Measurements from ENCODE around the gene DTWD2.
"Not testable (repeated sequence)": the region's sequence is repeated elsewhere in the genome, so short reads cannot be mapped to it uniquely, and the experiment has no call there.

Gene DTWD2

DNA sequence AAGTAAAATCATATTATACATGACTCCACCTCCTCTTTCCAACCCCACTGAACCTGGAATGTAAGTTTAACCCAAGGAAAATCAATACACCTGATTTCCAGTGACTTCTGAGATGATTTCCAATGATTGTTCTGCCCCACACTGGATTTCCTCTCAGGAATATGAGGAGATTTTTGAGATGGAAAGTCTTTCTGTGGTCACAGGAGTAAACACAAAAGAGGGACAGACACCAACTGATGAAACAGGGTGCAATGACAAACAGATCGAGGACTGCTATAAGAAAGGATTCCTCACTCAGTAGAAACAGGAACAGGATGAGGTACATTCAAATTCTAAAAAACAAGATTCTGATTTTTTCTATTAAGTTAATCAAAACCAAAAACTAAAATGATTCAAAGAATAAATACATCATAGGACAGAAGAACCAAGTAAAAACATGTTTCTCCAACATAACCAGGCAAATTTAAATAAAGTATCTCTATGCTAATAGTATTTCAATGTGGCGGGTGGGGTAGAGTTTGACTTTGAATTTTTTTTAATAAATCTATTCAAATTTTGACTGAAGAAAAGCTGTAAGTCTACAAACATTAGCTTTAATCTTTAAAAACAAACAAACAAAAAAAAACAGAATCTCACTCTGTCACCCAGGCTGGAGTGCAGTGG, 42.1 kb downstream of the DTWD2 start:
- DNase-seq = no peak

DNA sequence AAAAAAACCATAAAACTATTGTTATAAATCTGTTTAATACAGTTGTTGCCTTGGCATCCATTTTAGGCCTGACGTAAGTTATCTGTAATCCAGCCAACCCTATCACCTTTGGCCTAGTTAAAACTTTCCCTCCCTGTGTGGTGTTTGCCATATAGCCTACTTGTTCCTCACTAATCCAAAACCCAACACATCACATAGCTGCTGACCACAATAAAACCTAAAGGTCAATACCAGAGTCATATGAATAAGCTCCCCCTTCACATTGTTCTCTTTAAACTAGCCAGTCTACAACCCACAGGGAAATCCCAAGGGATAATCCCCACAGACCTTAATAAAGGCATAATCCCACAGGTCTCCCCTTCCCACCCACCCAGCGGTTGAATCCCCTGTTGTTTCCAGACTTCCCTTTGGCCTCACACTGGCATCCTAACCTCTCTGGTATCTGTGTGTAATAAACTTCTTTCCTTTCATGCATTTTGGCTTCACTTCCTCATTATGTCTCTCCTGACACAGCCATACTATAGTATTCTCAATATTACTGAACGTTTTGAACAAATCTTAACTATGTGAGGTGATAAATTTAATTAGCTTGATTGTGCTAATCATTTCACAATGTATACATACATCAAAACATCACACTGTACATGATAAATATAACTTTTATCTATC, 50.8 kb downstream of the DTWD2 start:
- DNase-seq = no peak

DNA sequence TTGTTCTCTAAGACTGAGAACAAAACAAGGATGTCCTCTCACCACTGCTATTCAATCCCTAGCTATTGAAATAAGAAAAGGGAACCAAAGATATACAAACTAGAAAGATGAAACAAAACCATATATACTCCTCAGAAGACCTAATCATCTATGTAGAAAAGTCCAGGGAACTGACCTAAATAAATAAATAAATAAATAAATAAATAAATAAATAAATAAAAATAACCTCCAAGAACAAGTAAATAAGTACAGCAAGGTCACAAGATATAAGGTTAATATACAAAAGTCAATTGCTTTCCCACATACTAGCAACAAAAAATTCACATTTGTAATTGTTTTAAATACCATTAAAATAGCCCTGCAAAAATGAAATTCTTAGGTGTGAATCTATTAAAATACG, 54.6 kb downstream of the DTWD2 start:
- no peak for DNase-seq

DNA sequence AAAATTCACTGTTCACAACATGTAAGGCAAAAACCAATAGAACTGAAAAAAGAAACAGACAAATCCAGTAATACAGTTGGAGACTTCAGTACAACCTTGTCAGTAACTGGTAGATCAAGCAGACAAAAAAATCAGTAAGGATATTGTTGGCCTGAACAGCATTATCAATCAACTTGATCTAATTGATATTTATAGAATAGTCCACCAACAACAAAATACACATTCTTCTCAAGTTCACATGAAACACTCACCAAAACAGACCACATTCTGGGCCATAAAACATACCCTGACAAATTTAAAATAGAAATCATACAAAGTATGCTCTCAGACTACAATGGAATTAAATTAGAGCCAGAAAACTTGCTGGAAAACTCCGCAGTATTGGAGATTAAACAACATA, 56.8 kb downstream of the DTWD2 start:
- no peak for DNase-seq

DNA sequence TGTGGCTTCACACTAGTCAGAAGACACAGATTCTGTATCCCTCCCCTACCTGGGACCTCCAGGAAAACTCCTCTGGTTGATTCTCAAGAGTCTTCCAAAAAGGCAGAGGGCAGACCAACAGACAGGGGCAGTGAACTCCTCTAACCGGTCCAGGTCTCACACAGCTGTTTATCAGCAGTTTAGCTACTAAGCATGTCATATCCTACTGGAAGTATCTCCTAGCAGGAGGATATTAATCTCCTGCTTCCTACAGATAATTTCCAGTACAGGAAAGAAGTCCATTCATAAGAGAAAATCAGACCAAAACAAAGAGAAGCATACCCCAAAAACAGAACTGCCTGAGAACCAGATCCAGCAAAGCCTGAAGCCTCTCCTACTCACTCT, 64.3 kb downstream of the DTWD2 start:
- DNase-seq = no peak

DNA sequence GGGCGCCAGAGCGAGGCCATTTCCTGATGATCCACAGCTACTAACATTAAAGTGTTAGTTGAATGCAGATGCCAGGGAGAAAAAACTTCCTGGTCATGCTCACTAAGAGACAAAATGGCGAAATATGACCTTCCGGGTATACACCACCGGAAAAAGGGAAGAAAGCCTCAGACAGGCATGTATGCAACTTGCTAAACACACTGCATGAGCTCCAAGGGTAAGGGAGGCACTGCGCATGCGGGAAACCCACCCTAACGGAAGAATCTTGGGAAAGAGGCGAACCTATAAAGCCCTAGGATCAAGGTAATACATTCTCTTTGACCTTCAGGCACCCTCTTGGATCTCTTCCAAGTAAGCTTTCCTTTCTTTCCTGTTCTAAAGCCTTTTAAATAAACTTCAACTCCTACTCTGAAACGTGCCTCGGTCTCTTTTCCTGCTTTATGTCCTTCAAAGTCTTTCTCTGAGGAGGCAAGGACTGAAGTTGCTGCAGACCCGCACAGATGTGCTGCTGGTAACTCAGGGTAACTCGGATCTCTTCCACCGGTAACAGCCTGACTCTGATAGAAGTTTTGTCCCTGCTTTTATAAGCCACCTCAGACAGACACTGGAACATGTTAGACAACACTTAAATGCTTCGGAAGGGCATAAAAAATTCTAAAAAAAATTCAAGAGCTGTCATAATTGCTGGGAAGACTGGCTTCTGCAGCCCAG, 64.9 kb downstream of the DTWD2 start:
- DNase-seq = no peak

DNA sequence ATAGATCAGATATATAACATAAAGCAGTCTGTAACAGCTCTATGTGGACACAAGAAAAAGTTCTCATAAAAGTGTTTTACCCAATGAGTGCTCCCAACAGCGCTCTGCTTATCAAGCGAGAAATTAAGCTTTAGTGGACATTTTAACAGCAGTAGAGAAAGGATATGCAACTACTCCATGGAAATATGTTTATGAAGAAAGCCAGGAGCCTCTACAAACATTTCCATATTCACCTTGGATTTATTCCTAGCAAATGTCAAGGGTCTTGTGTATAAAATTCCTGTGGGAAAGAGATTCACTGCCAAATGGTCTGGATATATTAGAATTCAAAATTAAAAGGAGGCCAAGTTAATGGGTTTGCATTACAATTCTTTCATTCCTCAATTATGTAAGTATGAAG, 66.5 kb downstream of the DTWD2 start:
- DNase-seq = no peak

DNA sequence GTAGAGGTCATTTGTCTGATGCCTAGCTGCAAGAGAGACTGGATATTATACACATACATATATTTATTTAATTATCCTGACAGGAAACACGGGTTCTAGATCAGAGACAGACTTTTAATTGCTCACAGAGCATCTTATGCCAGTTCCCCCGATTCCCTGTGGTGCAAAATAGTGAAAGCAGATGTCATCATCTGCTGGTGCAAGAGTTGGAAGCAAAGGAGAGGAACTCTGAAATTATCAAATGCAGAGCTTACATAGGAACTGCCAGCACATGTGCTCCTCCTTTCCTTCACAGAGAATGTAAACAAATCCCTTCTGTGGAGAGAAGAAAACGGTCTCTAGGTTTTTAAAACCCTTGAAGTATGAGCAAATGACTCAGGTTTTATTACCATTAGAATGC, 69.3 kb downstream of the DTWD2 start:
- no peak for DNase-seq

DNA sequence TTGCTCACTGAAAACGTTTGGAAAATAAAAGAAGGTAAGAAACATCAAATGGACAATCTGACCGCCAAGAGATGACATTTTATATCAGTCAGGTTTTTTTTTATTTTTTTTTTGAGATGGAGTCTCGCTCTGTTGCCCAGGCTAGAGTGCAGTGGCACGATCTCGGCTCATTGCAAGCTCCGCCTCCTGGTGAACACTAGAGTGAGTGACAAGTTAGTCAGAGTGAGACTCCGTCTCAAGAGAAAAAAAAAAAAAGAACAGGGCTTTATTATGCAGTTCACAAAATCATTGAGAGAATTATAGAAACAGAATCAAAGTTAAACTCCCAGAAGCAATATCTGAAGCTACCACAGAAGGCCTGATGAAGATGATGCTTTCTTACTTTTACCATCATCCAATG, 70.1 kb downstream of the DTWD2 start:
- no peak for DNase-seq

DNA sequence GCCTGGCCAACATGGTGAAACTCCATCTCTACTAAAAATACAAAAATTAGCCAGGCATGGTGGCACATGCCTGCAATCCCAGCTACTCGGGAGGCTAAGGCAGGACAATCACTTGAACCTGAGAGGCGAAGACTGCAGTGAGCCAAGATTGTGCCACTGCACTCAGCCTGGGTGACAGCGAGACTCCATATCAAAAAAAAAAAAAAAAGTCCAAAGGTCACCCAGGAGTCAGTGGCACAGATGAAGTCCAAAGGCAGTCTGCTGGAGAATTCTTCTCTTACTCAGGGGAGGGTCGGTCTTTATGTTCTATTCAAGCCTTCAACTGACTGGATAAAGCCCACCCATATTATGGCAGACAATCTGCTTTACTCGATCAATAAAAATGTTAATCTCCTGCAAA, 80.8 kb downstream of the DTWD2 start:
- not testable (repeated sequence) for DNase-seq

DNA sequence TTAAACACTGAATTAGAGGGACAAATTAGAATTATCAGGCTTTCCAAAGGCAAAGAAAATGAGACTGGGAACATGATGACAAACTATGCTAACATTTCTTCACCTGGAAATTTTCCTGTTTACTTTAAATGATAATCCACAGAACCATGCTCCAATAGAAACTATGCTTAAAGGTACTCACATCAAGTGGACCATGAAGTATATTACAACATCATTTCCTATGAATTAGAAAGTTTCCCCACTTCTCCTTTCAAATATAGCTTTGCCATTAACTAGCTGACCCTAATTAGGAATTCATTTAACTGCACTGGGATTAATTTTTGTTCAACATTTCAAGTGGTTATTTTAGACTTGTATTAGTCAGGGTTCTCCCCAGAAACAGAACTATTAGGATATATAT, 81.4 kb downstream of the DTWD2 start:
- no peak for DNase-seq

DNA sequence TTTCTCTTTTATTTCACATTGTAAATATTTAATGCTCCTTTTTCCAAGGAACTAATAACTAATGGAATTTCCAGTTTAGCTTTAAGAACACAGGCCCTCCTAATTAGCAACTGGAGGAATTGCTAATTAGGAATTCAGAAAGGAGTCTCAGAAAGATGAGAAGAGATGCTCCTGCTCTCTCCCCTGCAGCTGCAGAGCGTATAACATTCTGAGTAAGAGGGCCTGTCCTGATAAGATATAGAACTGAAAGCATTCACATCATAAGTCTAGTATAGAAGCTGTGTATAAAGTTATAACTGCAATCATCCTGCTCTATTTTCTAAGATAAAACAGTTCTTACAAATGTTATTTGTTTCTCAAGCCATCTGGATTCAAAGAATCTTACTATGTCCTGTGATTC, 83.2 kb downstream of the DTWD2 start:
- DNase-seq = no peak

DNA sequence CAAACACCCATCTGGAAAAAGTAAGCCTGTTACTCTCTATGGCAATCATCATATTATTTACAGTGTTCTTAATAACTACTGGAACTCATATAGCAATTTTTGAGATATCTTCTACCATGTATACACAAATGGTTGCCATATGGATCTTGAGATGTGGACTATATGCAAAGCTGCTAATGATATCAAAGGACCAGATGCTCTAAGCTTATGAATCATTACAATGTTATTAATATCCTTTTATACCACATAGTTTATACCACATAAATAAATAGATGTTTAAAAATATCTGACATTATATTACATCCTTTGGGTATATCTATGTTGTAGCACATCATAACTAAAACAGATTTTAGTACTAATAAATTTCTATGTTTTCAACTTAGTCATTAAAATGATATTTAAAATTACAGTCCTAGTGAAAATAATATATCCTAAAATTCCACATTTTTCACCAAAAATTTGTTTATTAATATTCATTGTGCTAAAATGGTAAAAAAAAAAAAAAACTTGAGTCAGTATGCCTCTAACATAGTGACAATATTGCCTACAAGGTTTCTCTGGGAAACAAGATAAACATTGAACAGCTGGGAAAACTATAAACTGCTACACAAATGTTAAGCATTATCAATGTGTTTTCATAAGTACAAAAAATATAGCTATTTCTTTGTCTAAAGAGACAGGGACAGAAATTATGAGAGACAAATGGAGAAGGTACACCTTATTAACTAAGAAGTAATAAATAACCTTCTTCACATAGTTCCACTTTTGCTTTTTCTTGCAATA, 85.5 kb downstream of the DTWD2 start:
- no peak for DNase-seq

DNA sequence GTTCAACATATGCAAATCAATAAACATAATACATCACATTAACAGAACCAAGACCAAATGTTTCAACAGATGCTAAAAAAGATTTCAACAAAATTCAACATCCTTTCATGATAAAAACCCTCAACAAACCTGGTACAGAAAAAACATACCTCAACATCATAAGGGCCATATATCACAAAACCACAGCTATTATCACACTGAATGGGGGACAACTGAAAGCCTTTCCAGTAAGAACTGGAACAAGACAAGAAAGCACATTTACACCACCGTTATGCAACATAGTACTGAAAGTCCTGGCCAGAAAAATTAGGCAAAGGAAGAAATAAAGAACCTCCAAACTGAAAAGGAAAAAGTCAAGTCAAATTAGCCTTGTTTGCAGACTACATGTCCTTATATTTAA, 93.6 kb downstream of the DTWD2 start:
- no peak for DNase-seq

DNA sequence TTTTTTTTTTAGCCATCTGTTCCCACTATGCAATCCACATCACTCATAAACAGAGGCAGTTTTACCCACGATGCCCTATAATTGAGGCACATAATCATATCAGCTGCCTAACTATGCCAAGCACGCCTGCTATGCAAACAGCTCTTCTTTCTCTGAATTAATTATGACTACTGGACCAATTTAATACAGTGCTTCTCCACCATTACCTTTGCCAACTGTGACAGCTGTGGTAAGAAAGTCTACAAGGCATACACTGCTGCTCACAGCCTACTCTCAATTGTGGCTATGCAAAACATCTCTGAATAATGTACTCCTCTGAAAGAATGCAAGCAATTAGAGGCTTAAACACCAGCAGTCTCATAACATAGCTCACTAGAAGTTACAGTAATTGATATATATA, 97.1 kb downstream of the DTWD2 start:
- DNase-seq = no peak

DNA sequence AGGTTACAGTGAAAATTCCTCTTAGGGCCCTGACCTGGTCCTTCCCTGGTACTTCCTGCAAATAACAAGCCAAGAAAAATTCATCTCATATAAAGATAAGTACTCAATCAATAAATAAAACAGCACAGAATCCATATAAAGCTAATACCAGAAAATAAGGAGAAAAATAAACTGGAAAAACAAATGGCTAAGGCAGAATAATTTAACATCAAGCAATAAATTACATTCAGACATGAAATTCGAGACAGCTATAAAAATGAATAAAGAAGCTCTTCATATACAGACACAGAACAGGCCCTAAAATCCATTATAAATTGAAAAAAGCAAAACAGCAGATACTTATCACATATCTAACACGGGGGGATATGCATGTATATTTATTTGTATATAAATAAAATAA, 99.2 kb downstream of the DTWD2 start:
- DNase-seq = no peak

DNA sequence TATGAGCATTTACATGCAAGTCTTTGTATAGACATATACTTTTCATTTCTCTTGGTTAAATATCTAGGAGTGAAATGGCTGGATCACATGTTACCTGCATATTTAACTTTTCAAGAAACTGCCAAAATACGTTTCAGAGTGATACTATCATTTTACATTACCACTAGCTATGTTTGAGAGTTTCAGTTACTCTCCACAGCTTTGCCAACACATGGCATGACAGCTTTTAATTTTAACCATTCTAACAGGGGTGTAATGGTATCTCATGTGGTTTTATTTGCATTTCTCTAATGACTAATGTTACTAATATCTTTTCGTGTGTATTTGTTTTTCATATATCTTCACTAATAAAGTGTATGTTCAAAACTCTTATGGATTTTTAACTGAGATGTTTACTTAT, 99.8 kb downstream of the DTWD2 start:
- DNase-seq = no peak

DNA sequence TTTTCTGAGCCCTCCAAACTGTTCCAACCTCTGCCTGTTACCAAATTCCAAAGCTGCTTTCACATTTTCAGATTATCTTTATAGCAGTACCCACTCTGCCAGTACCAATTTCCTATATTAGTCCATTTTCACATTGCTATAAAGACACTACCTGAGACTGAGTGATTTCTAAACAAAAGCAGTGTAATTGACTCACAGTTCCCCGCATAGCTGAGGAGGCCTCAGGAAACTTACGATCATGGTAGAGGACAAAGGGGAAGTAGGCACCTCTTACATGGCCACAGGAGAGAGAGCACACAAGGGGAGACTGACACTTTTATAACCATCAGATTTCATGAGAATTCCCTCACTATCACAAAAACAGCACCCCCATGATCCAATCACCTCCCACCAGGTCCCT, 105.0 kb downstream of the DTWD2 start:
- DNase-seq = no peak

DNA sequence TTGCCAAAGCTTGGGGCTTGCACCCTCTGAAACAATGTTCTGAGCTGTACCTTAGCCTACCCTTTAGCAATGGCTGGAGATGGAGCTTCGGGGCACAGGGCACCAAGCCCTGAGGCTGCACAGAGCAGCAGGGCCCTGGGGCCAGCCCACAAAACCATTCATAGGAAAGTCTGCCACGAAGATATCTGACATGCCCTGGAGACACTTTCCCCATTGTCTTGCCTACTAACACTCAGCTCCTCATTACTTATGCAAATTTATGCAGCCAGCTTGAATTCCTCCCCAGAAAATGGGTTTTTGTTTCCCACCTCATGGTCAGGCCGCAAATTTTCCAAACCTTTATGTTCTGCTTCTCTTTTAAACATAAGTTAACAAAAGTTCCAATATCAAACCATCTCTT, 105.7 kb downstream of the DTWD2 start:
- no peak for DNase-seq

DNA sequence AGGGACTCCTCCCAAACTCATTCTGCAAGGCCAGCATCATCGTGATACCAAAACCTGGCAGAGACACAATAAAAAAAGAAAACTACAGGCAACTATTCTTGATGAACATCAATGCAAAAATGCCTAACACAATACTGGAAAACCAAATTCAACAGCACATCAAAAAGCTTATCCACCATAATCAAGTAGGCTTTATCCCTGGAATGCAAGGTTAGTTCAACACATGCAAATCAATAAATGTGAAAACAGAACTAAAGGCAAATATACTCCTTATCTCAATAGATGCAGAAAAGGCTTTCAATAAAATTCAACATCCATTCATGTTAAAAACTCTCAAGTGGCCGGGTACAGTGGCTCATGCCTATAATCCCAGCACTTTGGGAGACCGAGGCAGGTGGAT, 111.5 kb downstream of the DTWD2 start:
- DNase-seq = not testable (repeated sequence)

DNA sequence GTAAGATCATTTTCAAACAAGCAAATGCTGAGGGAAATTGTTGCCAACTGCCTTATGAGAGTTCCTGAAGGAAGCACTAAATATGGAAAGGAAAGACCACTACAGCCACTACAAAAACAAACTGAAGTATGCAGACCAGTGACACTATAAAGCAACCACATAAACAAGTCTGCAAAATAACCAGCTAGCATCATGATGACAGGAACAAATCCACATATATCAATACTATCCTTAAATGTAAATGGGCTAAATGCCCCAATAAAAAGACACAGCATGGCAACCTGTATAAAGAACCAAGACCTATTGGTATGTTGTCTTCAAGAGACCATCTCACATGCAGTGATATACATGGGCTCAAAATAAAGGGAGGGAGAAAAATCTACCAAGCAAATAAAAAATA, 113.2 kb downstream of the DTWD2 start:
- DNase-seq = no peak

DNA sequence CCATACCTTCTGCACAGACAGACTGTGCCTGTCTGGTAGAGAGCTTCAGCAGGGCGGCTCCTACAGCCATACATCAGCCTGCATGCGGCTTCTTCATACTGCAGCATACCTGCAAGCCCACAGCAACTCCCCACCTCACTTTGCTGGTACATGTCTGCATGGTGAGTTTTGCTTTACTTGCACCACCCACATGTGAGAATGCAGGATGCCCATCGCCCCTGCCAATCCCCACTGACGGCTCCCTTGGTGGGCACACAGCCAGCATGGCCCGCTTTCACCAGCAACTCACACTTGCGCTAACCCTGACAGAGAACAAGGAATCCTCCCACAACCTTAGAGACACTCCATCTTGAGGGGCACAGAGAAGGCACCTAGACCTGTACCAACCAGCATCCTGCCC, 114.9 kb downstream of the DTWD2 start:
- no peak for DNase-seq

DNA sequence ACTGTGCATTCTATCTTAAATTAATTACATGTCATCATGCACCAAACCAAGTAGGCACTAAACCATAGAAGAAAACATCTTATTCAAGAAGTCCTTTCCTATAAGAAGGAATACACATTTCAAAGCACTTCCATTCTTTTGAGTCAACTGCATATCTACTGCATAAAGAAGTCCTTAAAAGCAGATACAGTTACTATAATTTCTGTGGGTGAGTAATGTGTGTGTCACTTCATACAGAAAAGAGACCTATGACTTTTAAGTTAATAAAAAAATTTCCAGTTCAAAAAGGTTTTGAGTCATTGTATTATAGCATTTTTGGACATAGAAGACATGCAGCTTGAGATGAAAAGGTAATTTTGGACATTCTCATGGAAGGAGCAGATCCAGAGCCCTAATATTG, 125.0 kb downstream of the DTWD2 start:
- no peak for DNase-seq

DNA sequence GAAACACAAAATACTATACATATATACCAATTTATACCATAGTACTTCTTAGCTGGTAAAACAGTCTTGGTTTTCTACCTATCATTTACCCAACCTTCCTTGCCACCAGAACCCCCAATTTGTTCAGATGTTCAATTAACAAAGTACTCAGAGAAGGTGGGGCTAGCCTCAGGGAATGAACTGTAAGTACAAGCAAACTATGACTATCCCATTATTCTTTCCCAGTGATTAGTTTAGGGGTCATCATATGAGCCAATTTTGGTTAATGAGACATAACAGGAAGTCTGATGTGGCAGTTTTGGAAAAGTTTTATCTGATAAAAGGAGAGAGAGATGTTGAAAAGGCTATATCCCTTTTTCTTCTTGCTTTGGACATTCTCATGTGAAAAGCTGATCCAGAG, 125.8 kb downstream of the DTWD2 start:
- DNase-seq = no peak

All from activated effector memory CD4-positive, alpha-beta T cell treated with Interleukin-2 at 50 U/mL for 16 hours (primary cell).